Endothelial cell of umbilical vein (primary cell): ENCODE measurements around the gene AREG. TPM values are rescaled to one million over a fixed set of nuclear protein-coding genes. Genes with fewer than 3 reads are reported as not detected.

Experiments used
- BruUV-seq: library from RNA; stranded (reverse); fragments of 400-500 nt; replicated peaks from 2 replicates; lab custom pipeline; 2021; lab: Mats Ljungman, UMichigan
- CTCF ChIA-PET: fragments of 300-600, 350-600 bp; sonication (Branson Sonifier 250); formaldehyde crosslinking; loops from one replicate; lab custom pipeline; 2021; ENCODE audit warnings: antibody characterized with exemption, inconsistent platforms; lab: Charles Lee
- POLR2A ChIA-PET: fragments of 300-600, 350-600 bp; sonication (Branson Sonifier 250); formaldehyde crosslinking; loops from one replicate; lab custom pipeline; 2021; ENCODE audit warnings: antibody characterized with exemption, inconsistent platforms; lab: Charles Lee
- DNase-seq: peaks from one replicate; pipeline ENCODE4 v3.0.0-alpha.2; 2011; ENCODE audit warnings: low read depth, low spot score
- FAIRE-seq: peaks from 2 replicates; lab custom pipeline; 2011; peaks lifted over from hg19 to GRCh38; lab: Jason Lieb, UNC
- H2AFZ ChIP-seq: 2 replicates; pipeline ENCODE4 v1.6.0; 2012; ENCODE audit warnings: low read depth, low read length, control low read depth, inconsistent platforms
- H3K27ac ChIP-seq: 2 replicates; pipeline ENCODE4 v1.5.1; 2011; ENCODE audit warnings: low read depth, mild to moderate bottlenecking, control low read depth, low read length, moderate library complexity; ENCODE audit not compliant: insufficient read depth
- H3K27me3 ChIP-seq, 2 experiments: 2 replicates each; pipeline versions ENCODE4 v1.6.0 to v1.6.1; 2011; ENCODE audit warnings: low read length in 2 of 2, mixed read lengths in 1 of 2; ENCODE audit not compliant: control insufficient read depth in 2 of 2, insufficient read depth in 2 of 2
- H3K36me3 ChIP-seq, 2 experiments: 2 replicates in 1 of 2; 3 replicates in 1 of 2; pipeline ENCODE4 v1.5.1; 2011; ENCODE audit warnings: low read length in 2 of 2, mild to moderate bottlenecking in 1 of 2, moderate library complexity in 1 of 2; ENCODE audit not compliant: control insufficient read depth in 2 of 2, insufficient read depth in 2 of 2; ENCODE audit errors: extremely low read depth in 1 of 2
- H3K4me1 ChIP-seq: 3 replicates; pipeline ENCODE4 v1.5.1; 2011; ENCODE audit warnings: mild to moderate bottlenecking, low read length; ENCODE audit not compliant: control insufficient read depth, insufficient read depth; ENCODE audit errors: extremely low read depth
- H3K4me2 ChIP-seq: 2 replicates; pipeline ENCODE4 v1.6.1; 2011; ENCODE audit warnings: low read length, control low read depth, mixed read lengths; ENCODE audit not compliant: insufficient read depth
- H3K4me3 ChIP-seq, 3 experiments: fragments of 200-600 bp in 1 of 3; sonication (generic), shearing (Covaris generic) in 1 of 3; replicated peaks in 1 of 3; 2 replicates each; pipeline ENCODE4 v1.5.1; 2011 to 2016; ENCODE audit warnings: control low read depth in 3 of 3, low read length in 3 of 3, mild to moderate bottlenecking in 2 of 3, inconsistent platforms in 1 of 3, low read depth in 1 of 3, moderate library complexity in 1 of 3; ENCODE audit not compliant: insufficient read depth in 1 of 3
- H3K79me2 ChIP-seq: 2 replicates; pipeline ENCODE4 v1.6.0; 2012; ENCODE audit warnings: low read length, inconsistent platforms; ENCODE audit not compliant: control insufficient read depth, insufficient read depth
- H3K9ac ChIP-seq: replicated peaks from 2 replicates; pipeline ENCODE3; 2011; ENCODE audit warnings: low read length, control low read depth; ENCODE audit not compliant: insufficient read depth; ENCODE audit errors: extremely low read depth
- H3K9me1 ChIP-seq: replicated peaks from 3 replicates; pipeline ENCODE4 v1.6.0; 2011; ENCODE audit warnings: mild to moderate bottlenecking, low read length; ENCODE audit not compliant: control insufficient read depth, insufficient read depth; ENCODE audit errors: extremely low read depth
- H3K9me3 ChIP-seq: replicated peaks from 2 replicates; pipeline ENCODE4 v1.5.1; 2012; ENCODE audit warnings: low read length, inconsistent platforms; ENCODE audit not compliant: control insufficient read depth, insufficient read depth
- H4K20me1 ChIP-seq: replicated peaks from 2 replicates; pipeline ENCODE3; 2011; ENCODE audit warnings: mild to moderate bottlenecking, low read length; ENCODE audit not compliant: control insufficient read depth, insufficient read depth; ENCODE audit errors: extremely low read depth
- CTCF ChIP-seq, 2 donors: IDR thresholded peaks; 1 replicate in 1 of 2; 2 replicates in 1 of 2; pipeline ENCODE4 v1.5.1; 2011; ENCODE audit warnings: low read length in 2 of 2, mild to moderate bottlenecking in 2 of 2, moderate library complexity in 2 of 2, control low read depth in 1 of 2, inconsistent platforms in 1 of 2, low read depth in 1 of 2; ENCODE audit not compliant: insufficient read depth in 1 of 2; ENCODE audit errors: extremely low read depth in 1 of 2
- EZH2 ChIP-seq: IDR thresholded peaks from 2 replicates; pipeline ENCODE4 v1.6.1; 2012; ENCODE audit warnings: borderline replicate concordance, low read depth, mild to moderate bottlenecking, moderate library complexity, low read length, inconsistent platforms; ENCODE audit not compliant: severe bottlenecking
- FOS ChIP-seq: IDR thresholded peaks from 2 replicates; pipeline ENCODE4 v1.6.1; 2011; ENCODE audit warnings: mild to moderate bottlenecking, low read length, moderate library complexity, borderline replicate concordance; ENCODE audit not compliant: insufficient read depth
- GATA2 ChIP-seq: IDR thresholded peaks from 2 replicates; pipeline ENCODE4 v1.7.0; 2011; ENCODE audit warnings: low read depth, mild to moderate bottlenecking, moderate library complexity, mixed read lengths, low read length; ENCODE audit not compliant: insufficient read length, insufficient read depth
- JUN ChIP-seq: IDR thresholded peaks from 2 replicates; pipeline ENCODE4 v1.6.1; 2011; ENCODE audit warnings: borderline replicate concordance, low read depth; ENCODE audit not compliant: insufficient read length, insufficient read depth
- MAX ChIP-seq: IDR thresholded peaks from 2 replicates; pipeline ENCODE4 v1.6.1; 2011; ENCODE audit not compliant: insufficient read depth, insufficient read length
- MYC ChIP-seq: IDR thresholded peaks from one replicate; pipeline ENCODE4 v1.6.1; 2011; ENCODE audit warnings: mild to moderate bottlenecking, low read depth, low read length
- POLR2A ChIP-seq: IDR thresholded peaks from 2 replicates; pipeline ENCODE4 v1.6.1; 2012; ENCODE audit warnings: low read depth, mild to moderate bottlenecking, control low read depth, low read length
- POLR2AphosphoS5 ChIP-seq: IDR thresholded peaks from 2 replicates; pipeline ENCODE4 v1.6.1; 2012; ENCODE audit warnings: low read depth, mild to moderate bottlenecking, control low read depth, low read length, moderate library complexity; ENCODE audit not compliant: insufficient read depth
- dilution Hi-C: fragments of 300-500 bp; cut with MboI; formaldehyde crosslinking; loops from one replicate; pipeline ENCODE4 v1.15.0; 2019; ENCODE audit warnings: low sequenced_read_pairs; ENCODE audit not compliant: extremely low pct_ligation_motif_present
- intact Hi-C: fragments of 100-400 bp; cut with micrococcal nuclease; formaldehyde crosslinking; loops from one replicate; pipeline ENCODE4 v1.10.0; 2022
- polyA plus RNA-seq, 4 experiments: library from polyadenylated mRNA; depleted of rRNA in 3 of 4; stranded (reverse) in 3 of 4; unstranded in 1 of 4; fragments of >200 nt; gene quantifications; 2 replicates each; pipeline versions ENCODE4 v1.2.1 to v1.2.3, GENCODE V29; 2011 to 2012; ENCODE audit warnings: missing spikeins in 1 of 4
- total RNA-seq: library from RNA; stranded (reverse); gene quantifications from 2 replicates; pipeline ENCODE4 v1.2.3, GENCODE V29; 2021

Gene AREG
- total and polyA plus RNA-seq, 2 donors (not counting 3 experiments of a cell fraction or from before 2014, with no cell fraction given) = 0.17 to 0.55 TPM

GRCh38 chr4:74456056-74456744, 11.3 kb downstream of the AREG start:
- no TSS peak for BruUV-seq
- Histone ChIP-seq H3K27me3 (no peaks in the 10 kb centered on the region), H3K79me2 (no peaks in the 10 kb centered on the region), H3K4me2 (no peak overlapping the region), H4K20me1 (no peaks in the 10 kb centered on the region), H3K9ac (no peak overlapping the region), H3K36me3 (no peaks in the 10 kb centered on the region), H2AFZ (no peak overlapping the region), H3K27ac (no peak overlapping the region), H3K9me1 (no peaks in the 10 kb centered on the region), H3K4me3 (no peak overlapping the region), H3K9me3 (no peaks in the 10 kb centered on the region), H3K4me1 (peaks cover 7% of the 10 kb centered on the region)
- TF ChIP-seq FOS = no peak
- no peak for TF ChIP-seq EZH2
- no peak for TF ChIP-seq JUN
- TF ChIP-seq POLR2AphosphoS5 = no peak
- TF ChIP-seq POLR2A = no peak
- no peak for TF ChIP-seq MYC
- TF ChIP-seq CTCF (IDR thresholded peaks at IDR 0.05; ENCODE audit: extremely low read depth in 1 of 2, insufficient read depth in 1 of 2, low read depth in 1 of 2, low read length in 2 of 2) = no peak
- no peak for TF ChIP-seq MAX
- no peak for TF ChIP-seq GATA2
- intact Hi-C loops = no loop called here
- dilution Hi-C loops = no loop called here
- FAIRE-seq (no peak), DNase-seq (no peak)
- POLR2A ChIA-PET = no interaction called here
- CTCF ChIA-PET = interaction anchor here (1.3 to 3.9 kb wide), 3 partner anchors 11 to 220 kb away, joined by 4 to 18 read pairs (median 4); partner anchors contain the start of gene AREG
